HG03354 (cell line): ENCODE results near the gene PLCD3.
"Not testable (repeated sequence)": the region's sequence is repeated elsewhere in the genome, so short reads cannot be mapped to it uniquely, and the experiment has no call there.

Source experiments
- ATAC-seq: cut with Tn5 transposase; IDR thresholded peaks from one replicate; pipeline ENCODE4 v1.9.1; 2021; ENCODE audit warnings: mild to moderate bottlenecking; ENCODE audit not compliant: unreplicated experiment, poor library complexity, severe bottlenecking

PLCD3 gene

DNA sequence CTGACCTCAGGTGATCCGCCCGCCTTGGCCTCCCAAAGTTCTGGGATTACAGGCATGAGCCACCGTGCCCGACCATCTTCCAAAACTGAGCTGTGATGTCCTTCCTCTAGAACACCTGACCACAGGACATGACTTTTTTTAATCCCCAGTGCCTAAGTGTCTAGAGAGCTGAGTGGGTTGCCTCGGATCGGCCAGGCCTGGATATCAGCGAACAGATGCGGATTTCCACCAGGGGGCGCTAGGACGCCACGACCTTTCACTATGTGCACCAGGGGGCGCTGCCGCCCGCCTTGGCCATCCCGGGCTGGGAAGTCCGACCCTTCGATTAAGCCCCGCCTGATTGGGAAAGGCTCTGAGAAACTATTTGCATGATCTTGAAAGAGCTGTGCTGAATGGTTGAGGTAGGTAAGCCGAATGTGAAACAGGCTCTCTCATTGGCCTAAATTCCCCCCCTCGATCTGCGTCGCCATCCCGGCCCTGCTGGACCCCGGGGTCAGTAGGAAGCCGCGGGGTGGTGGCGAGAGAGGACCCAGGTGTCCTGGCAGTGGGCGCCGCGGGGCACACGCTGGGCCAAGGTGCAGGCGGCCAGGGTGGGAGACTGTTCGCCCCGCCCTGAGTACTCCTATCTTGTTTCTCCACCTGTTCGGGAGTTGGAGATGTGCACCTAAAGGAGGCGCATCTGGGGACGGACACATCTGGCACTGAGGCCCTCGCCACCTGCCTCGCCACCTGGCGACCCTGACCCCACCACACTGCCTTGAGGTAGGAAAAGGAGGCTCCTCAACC lies 3.1 kb upstream of the PLCD3 start, which contains the start of gene ACBD4:
Gene ACBD4 (plus strand): TSS at position 496 of the 786 bp plus-strand sequence. CDS start 458 bp downstream, outside the sequence.
- peak; percentile 80 for ATAC-seq

GRCh38 chr17:45132572-45133463 lies 503 bp upstream of the PLCD3 start:
- ATAC-seq = no peak

DNA sequence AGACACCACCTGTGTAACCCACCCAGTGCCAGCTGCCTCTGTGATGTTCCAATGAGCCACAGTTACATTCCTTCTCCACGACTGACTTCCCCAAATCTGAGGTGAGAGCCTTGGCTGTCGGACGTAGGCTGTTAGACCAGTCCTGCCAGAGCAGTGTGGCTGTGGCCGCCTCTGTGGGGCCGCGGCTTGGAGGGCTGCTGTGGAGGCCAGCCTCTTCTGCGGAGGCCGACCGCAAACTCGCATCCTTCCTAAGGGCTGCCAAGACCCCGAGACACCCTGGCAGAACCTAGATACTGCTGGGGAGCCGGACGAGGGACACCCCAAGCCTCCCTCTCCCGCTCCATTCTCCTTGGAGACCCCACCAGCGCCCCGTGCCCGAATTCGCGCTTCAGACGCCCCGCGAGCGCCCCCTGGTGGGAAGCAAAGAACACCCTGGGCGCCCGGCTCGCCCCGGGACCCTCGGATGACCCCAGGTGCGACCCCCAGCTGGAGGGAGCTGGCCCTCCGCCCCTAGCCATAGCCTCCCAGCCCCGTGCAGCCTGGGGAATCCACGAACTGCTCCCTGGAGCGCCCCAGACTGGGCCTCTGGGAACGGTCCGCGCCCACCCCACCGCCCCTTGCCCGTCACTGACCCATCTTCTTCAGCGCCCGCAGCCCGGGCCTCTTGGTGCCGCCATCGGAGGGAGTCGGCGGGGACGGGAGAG lies 547 bp downstream of the PLCD3 start:
- no peak for ATAC-seq

DNA sequence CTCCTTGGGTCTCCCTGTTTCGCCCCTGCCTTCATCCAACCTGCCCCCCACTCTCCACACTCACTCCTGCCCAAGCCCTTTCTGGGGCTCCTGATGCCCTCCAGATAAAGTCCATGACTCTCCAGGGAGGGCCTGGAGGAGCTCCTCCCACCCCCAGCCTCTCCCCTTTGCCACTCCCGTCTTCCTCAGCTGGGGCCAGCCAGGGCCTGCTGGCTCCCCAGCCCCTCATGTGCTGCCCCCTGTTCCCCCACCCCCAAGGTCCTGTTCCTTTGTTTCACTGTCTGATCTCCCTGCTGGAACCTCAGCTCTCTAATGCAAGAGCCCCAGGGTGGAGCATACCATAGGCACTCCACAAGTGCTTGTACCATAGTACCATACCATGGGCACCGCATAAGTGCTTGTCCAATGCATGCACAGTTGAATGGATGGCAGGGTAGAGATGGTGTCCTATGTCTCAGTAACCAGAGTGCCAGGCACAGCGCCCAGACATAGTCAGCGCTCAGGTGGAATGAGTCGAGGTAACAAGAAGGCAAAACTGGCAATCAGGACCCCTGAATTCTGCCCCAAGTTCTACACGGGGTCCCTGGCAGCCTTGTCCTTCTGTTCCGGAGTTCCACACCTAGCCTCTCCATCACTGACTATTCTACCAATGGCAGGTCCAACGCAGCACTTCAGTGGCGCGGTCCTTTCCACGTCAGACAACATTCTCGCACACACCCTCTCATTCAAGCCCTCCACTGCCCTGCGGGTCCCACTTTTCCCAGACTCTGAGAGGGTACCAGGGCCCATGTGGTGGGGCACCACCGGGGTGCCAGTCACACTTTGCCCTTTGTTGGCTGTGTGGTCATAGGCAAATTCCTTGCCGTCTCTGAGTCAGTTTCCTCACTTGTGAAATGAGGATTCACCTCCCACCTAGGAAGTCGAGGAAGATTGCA lies 1.4 kb downstream of the PLCD3 start:
- no peak for ATAC-seq

DNA sequence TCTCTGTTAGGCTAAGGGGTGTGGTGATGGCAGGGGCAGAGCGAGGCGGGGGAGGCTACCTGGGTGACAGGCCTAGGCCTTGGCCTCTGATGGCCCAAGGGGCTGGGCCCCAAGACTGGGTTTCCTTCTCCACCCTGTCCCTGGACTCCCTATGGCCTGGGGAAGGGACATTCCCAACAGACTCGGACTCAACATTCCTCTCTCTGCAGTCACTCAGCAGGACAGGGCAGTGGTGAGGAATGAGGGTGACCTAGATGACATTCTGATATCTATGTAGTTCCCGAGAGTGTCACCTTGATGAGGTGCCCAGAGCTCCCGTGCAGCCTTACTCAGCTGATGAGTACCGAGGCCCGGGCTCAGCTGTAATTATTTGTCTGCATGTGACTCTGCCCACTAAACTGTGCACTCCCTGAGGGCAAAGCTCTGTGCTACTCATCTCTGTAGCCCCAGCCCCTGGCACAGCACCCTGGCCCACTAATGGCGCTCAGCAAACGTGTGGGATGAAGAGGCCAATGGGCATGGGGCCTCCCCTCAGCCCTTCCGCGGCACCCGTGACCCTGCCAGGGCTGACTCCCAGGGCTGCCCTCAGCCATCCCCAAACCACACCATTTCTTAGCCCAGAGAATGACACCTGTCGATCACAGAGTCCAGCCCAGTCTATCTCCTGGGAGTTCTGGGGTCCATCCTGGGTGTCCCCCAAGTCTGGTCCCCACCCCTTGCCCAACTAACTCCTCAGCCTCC lies 2.2 kb downstream of the PLCD3 start:
- ATAC-seq = no peak

- ATAC-seq = no peak
Measured at GRCh38 chr17:45129426-45129939, 2.8 kb downstream of the PLCD3 start.

GRCh38 chr17:45128989-45129388 lies 3.3 kb downstream of the PLCD3 start:
- ATAC-seq = no peak

DNA sequence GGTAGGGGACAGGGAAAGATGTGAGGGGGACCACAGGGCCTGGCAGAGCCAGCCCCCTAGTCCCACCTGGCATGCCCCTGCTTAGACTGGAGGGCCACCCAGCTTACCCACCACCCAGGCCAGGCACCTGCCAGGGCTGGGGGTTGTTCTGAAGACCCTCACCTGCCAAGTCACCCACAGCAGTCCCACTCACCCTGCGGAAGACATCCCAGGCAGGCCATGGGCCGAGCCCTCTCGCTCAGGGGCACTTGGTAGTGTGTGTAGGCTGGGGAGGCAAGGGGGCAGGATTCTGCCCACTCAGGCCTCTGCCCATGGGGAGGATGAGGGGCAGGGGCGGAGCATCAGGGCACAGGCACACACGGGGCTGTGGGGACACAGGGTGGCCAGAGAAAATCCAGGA lies 4.0 kb downstream of the PLCD3 start:
- no peak for ATAC-seq

- no peak for ATAC-seq
Measured at GRCh38 chr17:45127548-45128300, 4.6 kb downstream of the PLCD3 start.

DNA sequence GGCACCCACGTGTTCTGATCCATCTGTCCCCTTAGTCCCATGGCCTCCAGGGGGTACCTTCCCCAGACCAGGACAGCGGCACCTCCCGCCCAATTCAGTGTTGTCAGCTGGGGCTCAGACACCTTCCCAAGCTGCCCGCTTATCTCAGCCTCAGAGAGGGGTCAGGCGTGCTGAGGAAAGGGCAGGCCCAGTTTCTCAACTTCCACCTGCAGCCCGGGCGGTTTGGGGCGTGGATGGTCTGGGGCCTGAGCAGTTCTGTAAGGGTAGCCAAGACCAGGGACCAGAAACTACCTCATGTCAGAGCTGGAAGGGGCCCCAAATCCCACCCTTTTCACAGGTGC lies 5.1 kb downstream of the PLCD3 start:
- no peak for ATAC-seq

DNA sequence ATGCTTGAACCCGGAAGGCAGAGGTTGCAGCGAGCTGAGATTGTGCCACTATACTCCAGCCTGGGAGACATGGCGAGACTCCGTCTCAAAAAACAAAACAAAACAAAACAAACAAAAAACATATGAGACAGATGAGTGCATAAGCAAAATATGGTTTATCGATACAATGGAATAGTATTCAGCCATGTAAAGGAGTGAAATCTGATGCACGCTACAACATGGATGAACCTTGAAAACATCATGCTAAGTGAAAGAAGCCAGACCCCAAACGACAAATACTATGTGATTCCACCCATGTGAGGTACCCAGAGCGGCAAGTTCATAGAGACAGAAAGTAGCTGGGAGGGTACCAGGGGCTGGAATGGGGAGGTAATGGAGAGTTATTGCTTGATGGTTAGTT lies 6.8 kb downstream of the PLCD3 start:
- no peak for ATAC-seq

GRCh38 chr17:45124797-45125122 lies 7.6 kb downstream of the PLCD3 start:
- ATAC-seq = not testable (repeated sequence)

DNA sequence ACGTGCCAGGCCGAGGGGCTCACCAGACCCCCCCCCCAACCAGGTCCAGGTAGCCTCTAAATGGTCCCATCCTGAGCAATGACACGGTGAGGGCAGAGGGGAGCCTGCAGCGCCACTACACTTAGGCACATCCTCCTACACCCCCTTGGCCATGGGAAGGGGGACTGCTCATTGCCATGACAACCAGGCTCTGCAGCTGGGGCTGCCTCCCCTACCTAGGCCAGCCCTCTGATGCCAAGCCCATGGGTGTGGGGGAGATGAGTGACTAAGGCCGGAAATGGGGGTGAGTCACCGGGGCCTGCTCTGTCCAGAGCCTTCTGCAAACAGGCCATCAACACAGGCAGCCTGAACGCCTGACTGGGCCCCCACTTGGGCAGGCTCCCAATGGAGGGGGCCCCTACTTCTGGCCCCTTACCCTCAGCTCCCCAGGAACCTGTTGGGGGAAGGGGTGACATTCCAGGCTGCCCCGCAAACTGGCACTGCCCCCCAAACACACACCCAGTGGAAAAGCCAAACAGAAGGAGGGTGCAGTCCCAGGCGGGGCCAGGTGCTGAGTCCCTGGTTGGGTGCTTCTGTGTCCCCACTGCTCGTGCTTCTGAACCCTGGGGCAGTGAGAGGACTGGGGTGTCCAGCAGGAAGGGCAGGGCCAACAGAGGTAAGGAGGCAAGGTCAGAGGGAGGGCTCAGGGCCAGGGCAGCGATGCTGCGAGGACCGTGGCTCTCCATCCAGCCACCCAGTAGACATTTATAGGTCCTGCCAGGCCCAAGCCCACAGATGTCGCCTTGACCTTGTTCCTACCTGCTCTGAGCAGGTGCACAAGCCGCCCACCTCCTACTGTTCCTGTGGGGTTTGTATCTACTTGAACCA lies 8.2 kb downstream of the PLCD3 start:
- no peak for ATAC-seq

GRCh38 chr17:45123076-45123770 lies 9.1 kb downstream of the PLCD3 start:
- no peak for ATAC-seq

- ATAC-seq = no peak
Measured at GRCh38 chr17:45121055-45121454, 11.3 kb downstream of the PLCD3 start.

- no peak for ATAC-seq
Measured at GRCh38 chr17:45120558-45120957, 11.8 kb downstream of the PLCD3 start.
